ENCODE results near the gene ZNF267. TPM values are rescaled to one million over a fixed set of nuclear protein-coding genes. Genes with fewer than 3 reads are reported as not detected.
A peak's percentile ranks its signal among the peaks of the same experiment; 100 is the strongest.
"Not testable (repeated sequence)": the region's sequence is repeated elsewhere in the genome, so short reads cannot be mapped to it uniquely, and the experiment has no call there.

Gene ZNF267
- 10 to 100 TPM in 1 of 3 donors, 1 to 10 TPM in 2; 2.6 to 10.0 (median 6.7) TPM for polyA plus RNA-seq

- 0 to 1% (median 0%) methylated on average over 49 to 57 of the region's 57 CpGs for WGBS, 3 donors
Observed at GRCh38 chr16:31873556-31874365, at the start of gene ZNF267. Gene ZNF267 (plus strand): TSS chr16:31873807. CDS start chr16:31873967, 160 bp downstream.

GRCh38 chr16:31833047-31833446 lies 40.6 kb upstream of the ZNF267 start:
- WGBS, 3 donors: 45 to 54% (median 48%) methylated on average over 3 of the region's 3 CpGs
- H3K27ac ChIP-seq (ENCODE audit: low read depth, low read length): no peak overlapping the region

More at GRCh38 chr16:31873556-31874365, at the start of gene ZNF267:
- H3K27ac ChIP-seq (ENCODE audit: low read depth, low read length): peak within 1 kb of the TSS; percentile 97

- H3K27ac ChIP-seq (ENCODE audit: low read depth, low read length): not testable (repeated sequence)
- 90 to 92% (median 91%) methylated on average over 16 to 19 of the region's 31 CpGs for WGBS, 3 donors
Observed at GRCh38 chr16:31836396-31836795, 37.2 kb upstream of the ZNF267 start.

GRCh38 chr16:31842864-31843263 lies 30.7 kb upstream of the ZNF267 start:
- WGBS, 3 donors: 50 to 67% (median 53%) methylated on average over 7 of the region's 7 CpGs
- no peak overlapping the region for H3K27ac ChIP-seq (ENCODE audit: low read depth, low read length)

GRCh38 chr16:31848572-31848971 lies 25.0 kb upstream of the ZNF267 start:
- not testable (repeated sequence) for H3K27ac ChIP-seq (ENCODE audit: low read depth, low read length)
- WGBS, 3 donors: 74 to 83% (median 79%) methylated on average over 2 of the region's 2 CpGs

- H3K27ac ChIP-seq (ENCODE audit: low read depth, low read length): no peak overlapping the region
- 63 to 72% (median 71%) methylated on average over 2 of the region's 2 CpGs for WGBS, 3 donors
Observed at GRCh38 chr16:31853291-31853690, 20.3 kb upstream of the ZNF267 start.

GRCh38 chr16:31860508-31860907 lies 13.1 kb upstream of the ZNF267 start:
- no peak overlapping the region for H3K27ac ChIP-seq (ENCODE audit: low read depth, low read length)
- 68 to 79% (median 73%) methylated on average over 3 of the region's 3 CpGs for whole genome bisulfite sequencing, 3 donors

- no peak overlapping the region for H3K27ac ChIP-seq (ENCODE audit: low read depth, low read length)
- 48 to 59% (median 48%) methylated on average over 4 of the region's 4 CpGs for whole genome bisulfite sequencing, 3 donors
Observed at GRCh38 chr16:31861455-31861854, 12.2 kb upstream of the ZNF267 start.

- 86 to 87% (median 87%) methylated on average over 3 of the region's 3 CpGs for WGBS, 3 donors
- no peak overlapping the region for H3K27ac ChIP-seq (ENCODE audit: low read depth, low read length)
Observed at GRCh38 chr16:31862761-31863160, 10.8 kb upstream of the ZNF267 start.

GRCh38 chr16:31868164-31868563 lies 5.4 kb upstream of the ZNF267 start:
- WGBS, 3 donors: 23 to 37% (median 28%) methylated on average over 3 of the region's 3 CpGs
- no peak overlapping the region for H3K27ac ChIP-seq (ENCODE audit: low read depth, low read length)

GRCh38 chr16:31868691-31869167 lies 4.9 kb upstream of the ZNF267 start:
- 10 to 11% (median 11%) methylated on average over 8 of the region's 8 CpGs for WGBS, 3 donors

GRCh38 chr16:31869511-31870201 lies 4.0 kb upstream of the ZNF267 start:
- 29 to 42% (median 32%) methylated on average over 4 of the region's 4 CpGs for WGBS, 3 donors

More at GRCh38 chr16:31868691-31869167, 4.9 kb upstream of the ZNF267 start:
- H3K27ac ChIP-seq (ENCODE audit: low read depth, low read length): no peak overlapping the region

GRCh38 chr16:31870809-31871208 lies 2.8 kb upstream of the ZNF267 start:
- WGBS, 3 donors: 41 to 76% (median 73%) methylated on average over 2 of the region's 2 CpGs
- no peak overlapping the region for H3K27ac ChIP-seq (ENCODE audit: low read depth, low read length)

More at GRCh38 chr16:31869511-31870201, 4.0 kb upstream of the ZNF267 start:
- no peak overlapping the region for H3K27ac ChIP-seq (ENCODE audit: low read depth, low read length)

- 77 to 84% (median 80%) methylated on average over 3 of the region's 3 CpGs for WGBS, 3 donors
- no peak overlapping the region for H3K27ac ChIP-seq (ENCODE audit: low read depth, low read length)
Observed at GRCh38 chr16:31871510-31871909, 2.1 kb upstream of the ZNF267 start.

GRCh38 chr16:31872201-31872600 lies 1.4 kb upstream of the ZNF267 start:
- 81 to 85% (median 81%) methylated on average over 6 of the region's 6 CpGs for WGBS, 3 donors
- H3K27ac ChIP-seq (ENCODE audit: low read depth, low read length): no peak overlapping the region

- H3K27ac ChIP-seq (ENCODE audit: low read depth, low read length): peak overlapping the region; percentile 97
- 2 to 5% (median 2%) methylated on average over 14 of the region's 14 CpGs for WGBS, 3 donors
Observed at GRCh38 chr16:31874366-31875111, 932 bp downstream of the ZNF267 start.

GRCh38 chr16:31875112-31875803 lies 1.7 kb downstream of the ZNF267 start:
- no peak overlapping the region for H3K27ac ChIP-seq (ENCODE audit: low read depth, low read length)
- WGBS, 3 donors: 62 to 79% (median 65%) methylated on average over 5 of the region's 5 CpGs

- H3K27ac ChIP-seq (ENCODE audit: low read depth, low read length): no peak overlapping the region
- WGBS, 3 donors: 75 to 80% (median 76%) methylated on average over 4 of the region's 4 CpGs
Observed at GRCh38 chr16:31875928-31876547, 2.4 kb downstream of the ZNF267 start.
